K562 (cell line): ENCODE results near the gene SLC26A8. TPM values are rescaled to one million over a fixed set of nuclear protein-coding genes. Genes with fewer than 3 reads are reported as not detected.

Experiments used
- ATAC-seq: fragments of 200-7000 bp; cut with Tn5 transposase; 3 replicates; pipeline ENCODE4 v1.9.1; 2020; ENCODE audit warnings: moderate library complexity
- BruUV-seq: library from RNA; stranded (reverse); fragments of 400-500 nt; replicated peaks from 2 replicates; lab custom pipeline; 2021; lab: Mats Ljungman, UMichigan
- CTCF ChIA-PET: fragments of 300-600 bp; formaldehyde crosslinking; extraction: SDS; loops from one replicate; lab custom pipeline; 2021; ENCODE audit warnings: low intra/inter-chr PET ratio; lab: Yijun Ruan, JAX
- POLR2A ChIA-PET: fragments of 300-600, 350-650 bp; sonication (Branson Sonifier 250); formaldehyde crosslinking; extraction: SDS; loops from one replicate; lab custom pipeline; 2021; ENCODE audit warnings: antibody characterized with exemption, inconsistent platforms; lab: Yijun Ruan, JAX
- DNase-seq, 4 experiments: peaks; one replicate each; pipeline versions ENCODE4 v3.0.0 to v3.0.0-alpha.2; 2011 to 2018; ENCODE audit warnings: low spot score in 3 of 4, mixed read lengths in 3 of 4; ENCODE audit errors: extremely low read depth in 1 of 4
- FAIRE-seq: peaks from 2 replicates; lab custom pipeline; 2011; peaks lifted over from hg19 to GRCh38; lab: Jason Lieb, UNC
- H2AFZ ChIP-seq: 2 replicates; pipeline ENCODE4 v1.6.0; 2011; ENCODE audit warnings: low read depth, low read length, control low read depth, inconsistent platforms
- H3K27ac ChIP-seq: fragments of 200-600 bp; 3 replicates; pipeline ENCODE4 v1.8.0; 2011; ENCODE audit warnings: low read depth, mild to moderate bottlenecking, control low read depth, inconsistent platforms, low read length, moderate library complexity, mixed read lengths; ENCODE audit errors: extremely low read depth
- H3K27me3 ChIP-seq, 2 experiments: fragments of 300-600 bp in 1 of 2; 2 replicates in 1 of 2; 3 replicates in 1 of 2; pipeline versions ENCODE4 v1.6.0 to v1.8.0; 2011; ENCODE audit warnings: inconsistent platforms in 2 of 2, low read length in 2 of 2, mild to moderate bottlenecking in 1 of 2, mixed read lengths in 1 of 2, moderate library complexity in 1 of 2; ENCODE audit not compliant: control insufficient read depth in 2 of 2, insufficient read depth in 2 of 2
- H3K36me3 ChIP-seq: fragments of 300-600 bp; 3 replicates; pipeline ENCODE4 v1.8.0; 2011; ENCODE audit warnings: mild to moderate bottlenecking, low read length, inconsistent platforms; ENCODE audit not compliant: control insufficient read depth, insufficient read depth
- H3K4me1 ChIP-seq, 2 experiments: fragments of 200-600 bp in 1 of 2; replicated peaks in 1 of 2; 2 replicates in 1 of 2; 3 replicates in 1 of 2; pipeline versions ENCODE4 v1.5.1 to v1.8.0; 2011; ENCODE audit warnings: inconsistent platforms in 2 of 2, low read length in 2 of 2, mild to moderate bottlenecking in 1 of 2, mixed read lengths in 1 of 2, moderate library complexity in 1 of 2; ENCODE audit not compliant: control insufficient read depth in 2 of 2, insufficient read depth in 2 of 2
- H3K4me2 ChIP-seq: 2 replicates; pipeline ENCODE4 v1.6.1; 2011; ENCODE audit warnings: low read length, control low read depth, inconsistent platforms, mixed read lengths; ENCODE audit not compliant: insufficient read depth
- H3K4me3 ChIP-seq: fragments of 200-600 bp; sonication (generic), shearing (Covaris generic); 2 replicates; pipeline ENCODE4 v1.5.1; 2016; ENCODE audit warnings: control low read depth, inconsistent platforms
- H3K79me2 ChIP-seq: fragments of 200-600 bp; 3 replicates; pipeline ENCODE4 v1.8.0; 2011; ENCODE audit warnings: low read length, inconsistent platforms; ENCODE audit not compliant: control insufficient read depth, insufficient read depth
- H3K9ac ChIP-seq, 2 experiments: 2 replicates each; pipeline versions ENCODE4 v1.6.0 to v1.6.1; 2011; ENCODE audit warnings: low read depth in 2 of 2, low read length in 2 of 2, control low read depth in 1 of 2, inconsistent platforms in 1 of 2, mild to moderate bottlenecking in 1 of 2, mixed read lengths in 1 of 2; ENCODE audit not compliant: insufficient read depth in 1 of 2
- H3K9me1 ChIP-seq: one replicate; pipeline ENCODE4 v1.6.0; 2011; ENCODE audit warnings: inconsistent platforms, mild to moderate bottlenecking, low read length, moderate library complexity; ENCODE audit not compliant: control insufficient read depth, insufficient read depth
- H3K9me3 ChIP-seq: replicated peaks from 2 replicates; pipeline ENCODE4 v1.5.1; 2011; ENCODE audit warnings: low read depth, low read length, inconsistent platforms; ENCODE audit not compliant: control insufficient read depth, insufficient read depth
- H4K20me1 ChIP-seq: replicated peaks from 2 replicates; pipeline ENCODE4 v1.6.1; 2011; ENCODE audit warnings: low read length, inconsistent platforms, mixed read lengths; ENCODE audit not compliant: control insufficient read depth, insufficient read depth
- ATF1 ChIP-seq, 2 experiments: fragments of 450-650 bp in 1 of 2; IDR thresholded peaks; 2 replicates each; pipeline ENCODE4 v1.6.1; 2016; ENCODE audit warnings: missing compliant biosample characterization in 1 of 2, missing genetic modification characterization in 1 of 2
- DIDO1 ChIP-seq: fragments of 450-650 bp; IDR thresholded peaks from 2 replicates; pipeline ENCODE4 v1.6.1; 2016; ENCODE audit warnings: low read depth, missing biosample characterization, missing genetic modification characterization
- KHSRP ChIP-seq: fragments of 450-650 bp; IDR thresholded peaks from 2 replicates; pipeline ENCODE4 v1.6.1; 2017
- MCM5 ChIP-seq: fragments of 450-650 bp; IDR thresholded peaks from 2 replicates; pipeline ENCODE4 v1.6.1; 2016; ENCODE audit warnings: low read depth
- NFE2L1 ChIP-seq: fragments of 450-650 bp; IDR thresholded peaks from 2 replicates; pipeline ENCODE4 v1.6.1; 2016; ENCODE audit warnings: missing genetic modification characterization, low read depth, mild to moderate bottlenecking, missing compliant biosample characterization, moderate library complexity, borderline replicate concordance
- POLR2H ChIP-seq: IDR thresholded peaks from 2 replicates; pipeline ENCODE4 v1.6.1; 2016; ENCODE audit warnings: missing genetic modification characterization, low read depth, mild to moderate bottlenecking, control low read depth, missing compliant biosample characterization, moderate library complexity
- RBM15 ChIP-seq: fragments of 200-400 bp; formaldehyde crosslinking; IDR thresholded peaks from 2 replicates; pipeline ENCODE4 v1.6.1; 2018; ENCODE audit warnings: mild to moderate bottlenecking, low read length, moderate library complexity; ENCODE audit not compliant: insufficient read depth
- SMARCA4 ChIP-seq: fragments of 450-650 bp; IDR thresholded peaks from 2 replicates; pipeline ENCODE4 v1.6.1; 2016
- ZBTB2 ChIP-seq: fragments of 450-650 bp; IDR thresholded peaks from 2 replicates; pipeline ENCODE4 v1.6.1; 2016; ENCODE audit warnings: antibody characterized with exemption
- ZKSCAN3 ChIP-seq: fragments of 250-450 bp; sonication (Bioruptor Pico); IDR thresholded peaks from 2 replicates; pipeline ENCODE4 v1.4.0; 2020
- ZNF133 ChIP-seq: fragments of 250-450 bp; sonication (Bioruptor Pico); IDR thresholded peaks from 2 replicates; pipeline ENCODE4 v1.4.0; 2020; ENCODE audit warnings: mild to moderate bottlenecking
- ZNF143 ChIP-seq: sonication (generic); formaldehyde crosslinking; IDR thresholded peaks from 2 replicates; pipeline ENCODE4 v1.9.0; 2022; ENCODE audit warnings: mild to moderate bottlenecking, missing genetic modification reagents
- WGBS: fragments of 100-300 bp; shearing (Covaris generic); methylation state at CpG from one replicate; pipeline ENCODE4 v1.1.6; 2016; ENCODE audit warnings: low coverage, mixed read lengths; ENCODE audit not compliant: insufficient coverage; ENCODE audit errors: missing lambda C conversion rate; 5-methylcytosine and 5-hydroxymethylcytosine counted together
- in situ Hi-C: fragments of 300-500 bp; cut with MboI; formaldehyde crosslinking; loops from 4 replicates; pipeline ENCODE4 v1.15.0; 2018; ENCODE audit warnings: inconsistent platforms, mixed read lengths
- intact Hi-C: fragments of 100-400 bp; cut with micrococcal nuclease; formaldehyde crosslinking; loops from 2 replicates; pipeline ENCODE4 v1.14.2; 2022
- polyA plus RNA-seq, 8 experiments: library from polyadenylated mRNA; depleted of rRNA in 4 of 8; stranded (reverse) in 5 of 8; unstranded in 3 of 8; fragments of >200 nt; fragmentation: Nextera tagmentation in 2 of 8; fragmentation: Illumina TruSeq in 1 of 8; extraction: Ambion mirVana in 2 of 8; extraction: Trizol in 1 of 8; gene quantifications; 2 replicates each; pipeline versions ENCODE4 v1.2.1 to v1.2.3, GENCODE V29; 2011 to 2014; ENCODE audit warnings: inconsistent platforms in 1 of 8, missing spikeins in 1 of 8
- total RNA-seq, 7 experiments: library from RNA; depleted of rRNA in 6 of 7; stranded (reverse); fragments of >200 nt in 6 of 7; fragmentation: Illumina TruSeq in 2 of 7; extraction: Trizol in 2 of 7; gene quantifications; 2 replicates each; pipeline versions ENCODE4 v1.2.1 to v1.2.3, GENCODE V29; 2011 to 2021; ENCODE audit warnings: low replicate concordance in 1 of 7
- TF ChIP-seq, protein P1 (sequence below): fragments of 450-650 bp; IDR thresholded peaks from 2 replicates; pipeline ENCODE4 v1.6.1; 2016; ENCODE audit warnings: borderline replicate concordance

Gene SLC26A8
- total and polyA plus RNA-seq, 9 of the 15 experiments (the other 6 are each of a cell fraction or from before 2014, with no cell fraction given), result not detected

- H3K9me3 ChIP-seq, result 0 out of 2 replicates have a peak, but pooled peaks cover 3% of the 10 kb centered on the region
- POLR2A ChIA-PET, result interaction anchor here (0.7 to 2.1 kb wide), 4 partner anchors 8 to 448 kb away, joined by 3 to 9 read pairs (median 4); no protein-coding TSS in a partner anchor
- H3K4me1 ChIP-seq, result no peaks in the 10 kb centered on the region
- intact Hi-C loops, result no loop called here
- no peak overlapping the region for H3K9ac ChIP-seq
- no peak overlapping the region for H3K4me2 ChIP-seq
- no peaks in the 10 kb centered on the region for H3K27me3 ChIP-seq
- no peak overlapping the region for H2AFZ ChIP-seq
- FAIRE-seq, result no peak
- H3K36me3 ChIP-seq, result peaks cover 88% of the 10 kb centered on the region
- CTCF ChIA-PET, result no interaction called here
- in situ Hi-C loops, result no loop called here
- TF ChIP-seq SMARCA4 (no peak), KHSRP (no peak), POLR2H (tag) (no peak), ZNF143 (CRISPR knock-in tag) (no peak), MCM5 (no peak), ATF1 (CRISPR knock-in tag; IDR thresholded peaks at IDR 0.05) (no peak), ATF1 (tag; IDR thresholded peaks at IDR 0.05) (no peak), ZKSCAN3 (no peak), ZNF133 (CRISPR knock-in tag) (no peak), ZBTB2 (no peak), DIDO1 (tag) (no peak), NFE2L1 (no peak), RBM15 (no peak)
- TF ChIP-seq, protein P1, sequence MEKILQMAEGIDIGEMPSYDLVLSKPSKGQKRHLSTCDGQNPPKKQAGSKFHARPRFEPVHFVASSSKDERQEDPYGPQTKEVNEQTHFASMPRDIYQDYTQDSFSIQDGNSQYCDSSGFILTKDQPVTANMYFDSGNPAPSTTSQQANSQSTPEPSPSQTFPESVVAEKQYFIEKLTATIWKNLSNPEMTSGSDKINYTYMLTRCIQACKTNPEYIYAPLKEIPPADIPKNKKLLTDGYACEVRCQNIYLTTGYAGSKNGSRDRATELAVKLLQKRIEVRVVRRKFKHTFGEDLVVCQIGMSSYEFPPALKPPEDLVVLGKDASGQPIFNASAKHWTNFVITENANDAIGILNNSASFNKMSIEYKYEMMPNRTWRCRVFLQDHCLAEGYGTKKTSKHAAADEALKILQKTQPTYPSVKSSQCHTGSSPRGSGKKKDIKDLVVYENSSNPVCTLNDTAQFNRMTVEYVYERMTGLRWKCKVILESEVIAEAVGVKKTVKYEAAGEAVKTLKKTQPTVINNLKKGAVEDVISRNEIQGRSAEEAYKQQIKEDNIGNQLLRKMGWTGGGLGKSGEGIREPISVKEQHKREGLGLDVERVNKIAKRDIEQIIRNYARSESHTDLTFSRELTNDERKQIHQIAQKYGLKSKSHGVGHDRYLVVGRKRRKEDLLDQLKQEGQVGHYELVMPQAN, result no peak
- TF ChIP-seq, all 486 proteins: peak for 0
- Histone ChIP-seq H3K4me3 (no peak overlapping the region), H3K27ac (no peak overlapping the region), H3K9me1 (no peaks in the 10 kb centered on the region), H4K20me1 (peaks cover 16% of the 10 kb centered on the region; the same call in 1 of the 2 replicates), H3K79me2 (peaks cover 98% of the 10 kb centered on the region)
- 93% methylated on average over 4 of the region's 4 CpGs for WGBS
- ATAC-seq (no peak), DNase-seq (no peak)
- BruUV-seq, result no TSS peak
Observed at GRCh38 chr6:35900448-35900847, 124.0 kb downstream of the SLC26A8 start.
